HEK293 (cell line): ENCODE results near the gene NSUN3.

Experiments
- CTCF ChIA-PET: fragments of 350-600 bp; formaldehyde crosslinking; extraction: SDS; loops from one replicate; lab custom pipeline; 2021; ENCODE audit warnings: antibody characterized with exemption; lab: Yijun Ruan, JAX
- POLR2A ChIA-PET: fragments of 300-600 bp; formaldehyde crosslinking; extraction: SDS; loops from one replicate; lab custom pipeline; 2020; ENCODE audit warnings: antibody characterized with exemption, inconsistent platforms; lab: Yijun Ruan, JAX
- H3K27ac ChIP-seq: fragments of 200-500 bp; sonication (Bioruptor generic); 2 replicates; pipeline ENCODE4 v1.5.1; 2014; ENCODE audit warnings: low read depth, low read length, control low read depth, inconsistent platforms; ENCODE audit errors: extremely low read depth
- H3K36me3 ChIP-seq, 2 experiments: fragments of 200-500 bp in 1 of 2; sonication (Bioruptor generic) in 1 of 2; 1 replicate in 1 of 2; 2 replicates in 1 of 2; pipeline ENCODE4 v1.5.1; 2014 to 2017; ENCODE audit warnings: inconsistent platforms in 2 of 2, low read length in 2 of 2; ENCODE audit not compliant: control insufficient read depth in 2 of 2, insufficient read depth in 1 of 2
- H3K4me1 ChIP-seq: fragments of 200-500 bp; sonication (Bioruptor generic); 2 replicates; pipeline ENCODE4 v1.5.1; 2014; ENCODE audit warnings: mild to moderate bottlenecking, low read length, inconsistent platforms; ENCODE audit not compliant: control insufficient read depth, insufficient read depth
- H3K4me3 ChIP-seq: 2 replicates; pipeline ENCODE4 v1.5.1; 2011; ENCODE audit warnings: low read depth, mild to moderate bottlenecking, control low read depth, low read length, moderate library complexity
- H3K9me3 ChIP-seq: fragments of 200-500 bp; sonication (Bioruptor generic); 2 replicates; pipeline ENCODE4 v1.5.1; 2014; ENCODE audit warnings: low read depth, low read length, inconsistent platforms; ENCODE audit not compliant: control insufficient read depth, insufficient read depth
- GFI1B ChIP-seq: fragments of 450-650 bp; formaldehyde crosslinking; IDR thresholded peaks from 2 replicates; pipeline ENCODE4 v1.5.1; 2016; ENCODE audit warnings: missing biosample characterization, missing genetic modification characterization
- OSR2 ChIP-seq: fragments of 450-650 bp; formaldehyde crosslinking; IDR thresholded peaks from 2 replicates; pipeline ENCODE4 v1.5.1; 2016; ENCODE audit warnings: missing biosample characterization, missing genetic modification characterization
- SETDB1 ChIP-seq: IDR thresholded peaks from one replicate; pipeline ENCODE4 v1.6.1; 2017; ENCODE audit warnings: mild to moderate bottlenecking, low read length, moderate library complexity, mixed read lengths; ENCODE audit not compliant: insufficient read length
- SP3 ChIP-seq: fragments of 450-650 bp; formaldehyde crosslinking; IDR thresholded peaks from 2 replicates; pipeline ENCODE4 v1.5.1; 2016; ENCODE audit warnings: missing biosample characterization, missing genetic modification characterization
- YY2 ChIP-seq: fragments of 450-650 bp; formaldehyde crosslinking; IDR thresholded peaks from 2 replicates; pipeline ENCODE4 v1.5.1; 2016; ENCODE audit warnings: missing biosample characterization, missing genetic modification characterization
- ZBTB7A ChIP-seq: fragments of 450-650 bp; formaldehyde crosslinking; IDR thresholded peaks from 2 replicates; pipeline ENCODE4 v1.5.1; 2016; ENCODE audit warnings: low read depth, missing biosample characterization, missing genetic modification characterization
- ZEB2 ChIP-seq: fragments of 450-650 bp; formaldehyde crosslinking; IDR thresholded peaks from 2 replicates; pipeline ENCODE4 v1.5.1; 2016; ENCODE audit warnings: missing biosample characterization, missing genetic modification characterization
- ZNF19 ChIP-seq: fragments of 450-650 bp; formaldehyde crosslinking; IDR thresholded peaks from 2 replicates; pipeline ENCODE4; 2016; ENCODE audit warnings: missing biosample characterization, missing genetic modification characterization, low read depth
- ZNF221 ChIP-seq: fragments of 450-650 bp; formaldehyde crosslinking; IDR thresholded peaks from 2 replicates; pipeline ENCODE4 v1.5.1; 2017; ENCODE audit warnings: missing biosample characterization, missing genetic modification characterization, borderline replicate concordance
- ZNF239 ChIP-seq: fragments of 450-650 bp; formaldehyde crosslinking; IDR thresholded peaks from 2 replicates; pipeline ENCODE4 v1.5.1; 2016; ENCODE audit warnings: missing biosample characterization, missing genetic modification characterization
- ZNF248 ChIP-seq: fragments of 450-650 bp; formaldehyde crosslinking; IDR thresholded peaks from 2 replicates; pipeline ENCODE4 v1.5.1; 2017; ENCODE audit warnings: missing biosample characterization, missing genetic modification characterization
- ZNF292 ChIP-seq: fragments of 450-650 bp; formaldehyde crosslinking; IDR thresholded peaks from 2 replicates; pipeline ENCODE4 v1.5.1; 2016; ENCODE audit warnings: low read depth, missing biosample characterization, missing genetic modification characterization, borderline replicate concordance
- ZNF394 ChIP-seq: fragments of 450-650 bp; formaldehyde crosslinking; IDR thresholded peaks from 2 replicates; pipeline ENCODE4 v1.5.1; 2016; ENCODE audit warnings: missing biosample characterization, missing genetic modification characterization, mild to moderate bottlenecking, moderate library complexity, borderline replicate concordance
- ZNF404 ChIP-seq: fragments of 450-650 bp; formaldehyde crosslinking; IDR thresholded peaks from 2 replicates; pipeline ENCODE4 v1.5.1; 2017; ENCODE audit warnings: missing biosample characterization, missing genetic modification characterization
- ZNF433 ChIP-seq: fragments of 450-650 bp; formaldehyde crosslinking; IDR thresholded peaks from 2 replicates; pipeline ENCODE4 v1.5.1; 2016; ENCODE audit warnings: missing biosample characterization, missing genetic modification characterization, low read depth
- ZNF548 ChIP-seq: fragments of 450-650 bp; formaldehyde crosslinking; IDR thresholded peaks from 2 replicates; pipeline ENCODE4 v1.5.1; 2016; ENCODE audit warnings: missing biosample characterization, missing genetic modification characterization
- ZNF626 ChIP-seq: fragments of 450-650 bp; sonication (Bioruptor Pico); formaldehyde crosslinking; IDR thresholded peaks from 2 replicates; pipeline ENCODE4 v1.5.1; 2018; ENCODE audit warnings: missing biosample characterization, missing genetic modification characterization, inconsistent platforms
- ZNF660 ChIP-seq: fragments of 450-650 bp; IDR thresholded peaks from 2 replicates; pipeline ENCODE4 v1.5.1; 2018; ENCODE audit warnings: missing biosample characterization, mild to moderate bottlenecking, missing genetic modification characterization
- ZNF664 ChIP-seq: fragments of 450-650 bp; formaldehyde crosslinking; IDR thresholded peaks from 2 replicates; pipeline ENCODE4 v1.5.1; 2016; ENCODE audit warnings: missing biosample characterization, missing genetic modification characterization
- TF ChIP-seq, protein P1 (sequence below): IDR thresholded peaks from 2 replicates; pipeline ENCODE4 v1.6.1; 2011; ENCODE audit warnings: mild to moderate bottlenecking, low read depth, low read length, borderline replicate concordance
- TF ChIP-seq, protein P2 (sequence below): fragments of 450-650 bp; formaldehyde crosslinking; IDR thresholded peaks from 2 replicates; pipeline ENCODE4 v1.5.1; 2017; ENCODE audit warnings: missing biosample characterization, missing genetic modification characterization

The NSUN3 gene

DNA sequence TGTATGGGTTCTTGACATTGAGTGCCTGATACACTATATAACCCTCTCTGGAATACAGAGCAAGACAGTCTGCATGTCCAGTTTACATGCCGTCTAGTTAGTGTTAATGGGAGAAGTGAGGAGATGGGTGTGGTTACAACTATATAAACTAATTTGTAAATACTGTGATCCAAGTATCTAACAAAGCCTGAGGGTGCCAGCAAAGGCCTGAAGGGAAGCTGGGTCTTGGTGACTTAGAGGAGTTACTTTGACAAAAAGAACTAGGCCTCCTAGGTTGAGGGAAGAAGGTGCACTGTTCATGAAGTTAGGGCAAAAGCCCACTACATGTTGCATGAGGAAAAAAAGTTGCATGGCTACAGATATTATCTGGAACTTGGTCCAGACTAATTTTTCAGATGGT lies 2.3 kb downstream of the NSUN3 start:
- POLR2A ChIA-PET: no interaction called here
- peaks cover 0 to 25% of the 10 kb centered on the region in 2 experiments; a peak in 1 of 3 replicates for H3K36me3 ChIP-seq
- no peak overlapping the region for H3K27ac ChIP-seq
- TF ChIP-seq ZNF394 (tag by site-specific recombination): no peak
- no peak for TF ChIP-seq ZNF221 (tag by site-specific recombination)
- no peak for TF ChIP-seq YY2 (tag by site-specific recombination)
- no peak for TF ChIP-seq ZNF664 (tag by site-specific recombination)
- no peak for TF ChIP-seq OSR2 (tag by site-specific recombination)
- no peak for TF ChIP-seq SP3 (tag by site-specific recombination)
- no peak for TF ChIP-seq ZNF660
- TF ChIP-seq ZBTB7A (tag by site-specific recombination): no peak
- no peak for TF ChIP-seq ZNF433
- TF ChIP-seq ZNF626 (tag by site-specific recombination): no peak
- no peak for TF ChIP-seq ZNF548 (tag by site-specific recombination)
- TF ChIP-seq ZNF292 (tag by site-specific recombination): no peak
- no peak for TF ChIP-seq SETDB1
- TF ChIP-seq ZNF404: no peak
- no peak for TF ChIP-seq GFI1B (tag by site-specific recombination)
- TF ChIP-seq, protein P1, sequence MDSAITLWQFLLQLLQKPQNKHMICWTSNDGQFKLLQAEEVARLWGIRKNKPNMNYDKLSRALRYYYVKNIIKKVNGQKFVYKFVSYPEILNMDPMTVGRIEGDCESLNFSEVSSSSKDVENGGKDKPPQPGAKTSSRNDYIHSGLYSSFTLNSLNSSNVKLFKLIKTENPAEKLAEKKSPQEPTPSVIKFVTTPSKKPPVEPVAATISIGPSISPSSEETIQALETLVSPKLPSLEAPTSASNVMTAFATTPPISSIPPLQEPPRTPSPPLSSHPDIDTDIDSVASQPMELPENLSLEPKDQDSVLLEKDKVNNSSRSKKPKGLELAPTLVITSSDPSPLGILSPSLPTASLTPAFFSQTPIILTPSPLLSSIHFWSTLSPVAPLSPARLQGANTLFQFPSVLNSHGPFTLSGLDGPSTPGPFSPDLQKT: no peak
- no peak for TF ChIP-seq ZNF19 (tag by site-specific recombination)
- TF ChIP-seq ZNF248 (tag by site-specific recombination): no peak
- no peak for TF ChIP-seq ZEB2 (tag by site-specific recombination)
- TF ChIP-seq, all 188 proteins: peak for 0
- CTCF ChIA-PET: interaction anchor here (0.5 to 0.7 kb wide), 2 partner anchors 24 to 62 kb away, joined by 3 read pairs; no protein-coding TSS in a partner anchor
- Histone ChIP-seq H3K9me3 (no peaks in the 10 kb centered on the region), H3K4me3 (no peak overlapping the region), H3K4me1 (no peaks in the 10 kb centered on the region)

- ChIA-PET POLR2A (no interaction called here), CTCF (interaction anchor here (0.7 to 1.3 kb wide), 2 partner anchors 23 to 95 kb away, joined by 3 to 5 read pairs; no protein-coding TSS in a partner anchor)
- Histone ChIP-seq H3K27ac (no peak overlapping the region), H3K36me3 (peaks cover 0 to 23% of the 10 kb centered on the region in 2 experiments; a peak in 1 of 3 replicates), H3K4me1 (no peaks in the 10 kb centered on the region), H3K4me3 (no peak overlapping the region), H3K9me3 (no peaks in the 10 kb centered on the region)
- TF ChIP-seq, protein P2, sequence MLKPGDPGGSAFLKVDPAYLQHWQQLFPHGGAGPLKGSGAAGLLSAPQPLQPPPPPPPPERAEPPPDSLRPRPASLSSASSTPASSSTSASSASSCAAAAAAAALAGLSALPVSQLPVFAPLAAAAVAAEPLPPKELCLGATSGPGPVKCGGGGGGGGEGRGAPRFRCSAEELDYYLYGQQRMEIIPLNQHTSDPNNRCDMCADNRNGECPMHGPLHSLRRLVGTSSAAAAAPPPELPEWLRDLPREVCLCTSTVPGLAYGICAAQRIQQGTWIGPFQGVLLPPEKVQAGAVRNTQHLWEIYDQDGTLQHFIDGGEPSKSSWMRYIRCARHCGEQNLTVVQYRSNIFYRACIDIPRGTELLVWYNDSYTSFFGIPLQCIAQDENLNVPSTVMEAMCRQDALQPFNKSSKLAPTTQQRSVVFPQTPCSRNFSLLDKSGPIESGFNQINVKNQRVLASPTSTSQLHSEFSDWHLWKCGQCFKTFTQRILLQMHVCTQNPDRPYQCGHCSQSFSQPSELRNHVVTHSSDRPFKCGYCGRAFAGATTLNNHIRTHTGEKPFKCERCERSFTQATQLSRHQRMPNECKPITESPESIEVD: peak; percentile 31; the same call in 1 of the 2 replicates
- no peak for TF ChIP-seq ZNF239 (tag by site-specific recombination)
Measured at GRCh38 chr3:94065819-94066480, 3.1 kb downstream of the NSUN3 start.
